HL-60 (cell line): ENCODE results near the gene GPC5.

Source experiments
- GABPA ChIP-seq: IDR thresholded peaks from 2 replicates; pipeline ENCODE4 v1.6.1; 2012; ENCODE audit warnings: low read depth
- POLR2AphosphoS5 ChIP-seq: IDR thresholded peaks from 2 replicates; pipeline ENCODE4 v1.6.1; 2012; ENCODE audit warnings: low read depth
- TF ChIP-seq, protein P1 (sequence below): IDR thresholded peaks from one replicate; pipeline ENCODE4 v1.5.1; 2011; ENCODE audit warnings: low read length, control low read depth, inconsistent platforms; ENCODE audit not compliant: insufficient read depth
- TF ChIP-seq, protein P2 (sequence below): IDR thresholded peaks from 2 replicates; pipeline ENCODE4 v1.6.1; 2012; ENCODE audit warnings: low read depth; ENCODE audit not compliant: insufficient replicate concordance

DNA sequence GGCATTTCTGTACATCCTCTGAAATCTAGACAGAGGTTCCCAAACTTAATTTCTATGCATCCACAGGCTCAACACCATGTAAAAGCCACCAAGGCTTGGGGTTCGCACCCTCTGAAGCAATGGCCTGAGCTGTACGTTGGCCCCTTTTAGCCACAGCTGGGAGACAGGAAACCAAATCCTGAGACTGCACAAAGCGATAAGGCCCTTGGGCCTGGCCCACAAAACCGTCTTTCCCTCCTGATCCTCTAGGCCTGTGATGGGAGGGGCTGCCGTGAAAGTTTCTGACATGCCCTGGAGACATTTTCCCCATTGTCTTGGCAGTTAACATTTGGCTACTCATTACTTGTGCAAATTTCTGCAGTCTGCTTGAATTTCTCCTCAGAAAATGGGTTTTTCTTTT is 766.4 kb downstream of the GPC5 start:
- TF ChIP-seq, protein P1, sequence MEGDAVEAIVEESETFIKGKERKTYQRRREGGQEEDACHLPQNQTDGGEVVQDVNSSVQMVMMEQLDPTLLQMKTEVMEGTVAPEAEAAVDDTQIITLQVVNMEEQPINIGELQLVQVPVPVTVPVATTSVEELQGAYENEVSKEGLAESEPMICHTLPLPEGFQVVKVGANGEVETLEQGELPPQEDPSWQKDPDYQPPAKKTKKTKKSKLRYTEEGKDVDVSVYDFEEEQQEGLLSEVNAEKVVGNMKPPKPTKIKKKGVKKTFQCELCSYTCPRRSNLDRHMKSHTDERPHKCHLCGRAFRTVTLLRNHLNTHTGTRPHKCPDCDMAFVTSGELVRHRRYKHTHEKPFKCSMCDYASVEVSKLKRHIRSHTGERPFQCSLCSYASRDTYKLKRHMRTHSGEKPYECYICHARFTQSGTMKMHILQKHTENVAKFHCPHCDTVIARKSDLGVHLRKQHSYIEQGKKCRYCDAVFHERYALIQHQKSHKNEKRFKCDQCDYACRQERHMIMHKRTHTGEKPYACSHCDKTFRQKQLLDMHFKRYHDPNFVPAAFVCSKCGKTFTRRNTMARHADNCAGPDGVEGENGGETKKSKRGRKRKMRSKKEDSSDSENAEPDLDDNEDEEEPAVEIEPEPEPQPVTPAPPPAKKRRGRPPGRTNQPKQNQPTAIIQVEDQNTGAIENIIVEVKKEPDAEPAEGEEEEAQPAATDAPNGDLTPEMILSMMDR: no peak
- TF ChIP-seq, protein P2, sequence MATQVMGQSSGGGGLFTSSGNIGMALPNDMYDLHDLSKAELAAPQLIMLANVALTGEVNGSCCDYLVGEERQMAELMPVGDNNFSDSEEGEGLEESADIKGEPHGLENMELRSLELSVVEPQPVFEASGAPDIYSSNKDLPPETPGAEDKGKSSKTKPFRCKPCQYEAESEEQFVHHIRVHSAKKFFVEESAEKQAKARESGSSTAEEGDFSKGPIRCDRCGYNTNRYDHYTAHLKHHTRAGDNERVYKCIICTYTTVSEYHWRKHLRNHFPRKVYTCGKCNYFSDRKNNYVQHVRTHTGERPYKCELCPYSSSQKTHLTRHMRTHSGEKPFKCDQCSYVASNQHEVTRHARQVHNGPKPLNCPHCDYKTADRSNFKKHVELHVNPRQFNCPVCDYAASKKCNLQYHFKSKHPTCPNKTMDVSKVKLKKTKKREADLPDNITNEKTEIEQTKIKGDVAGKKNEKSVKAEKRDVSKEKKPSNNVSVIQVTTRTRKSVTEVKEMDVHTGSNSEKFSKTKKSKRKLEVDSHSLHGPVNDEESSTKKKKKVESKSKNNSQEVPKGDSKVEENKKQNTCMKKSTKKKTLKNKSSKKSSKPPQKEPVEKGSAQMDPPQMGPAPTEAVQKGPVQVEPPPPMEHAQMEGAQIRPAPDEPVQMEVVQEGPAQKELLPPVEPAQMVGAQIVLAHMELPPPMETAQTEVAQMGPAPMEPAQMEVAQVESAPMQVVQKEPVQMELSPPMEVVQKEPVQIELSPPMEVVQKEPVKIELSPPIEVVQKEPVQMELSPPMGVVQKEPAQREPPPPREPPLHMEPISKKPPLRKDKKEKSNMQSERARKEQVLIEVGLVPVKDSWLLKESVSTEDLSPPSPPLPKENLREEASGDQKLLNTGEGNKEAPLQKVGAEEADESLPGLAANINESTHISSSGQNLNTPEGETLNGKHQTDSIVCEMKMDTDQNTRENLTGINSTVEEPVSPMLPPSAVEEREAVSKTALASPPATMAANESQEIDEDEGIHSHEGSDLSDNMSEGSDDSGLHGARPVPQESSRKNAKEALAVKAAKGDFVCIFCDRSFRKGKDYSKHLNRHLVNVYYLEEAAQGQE: no peak
- no peak for TF ChIP-seq POLR2AphosphoS5
- no peak for TF ChIP-seq GABPA
